SK-N-MC (cell line): ENCODE measurements around the gene PRKCG.

Source experiments
- EZH2 ChIP-seq: fragments of 200-600 bp; sonication (generic); IDR thresholded peaks from one replicate; pipeline ENCODE4 v1.6.1; 2017; ENCODE audit warnings: antibody characterized with exemption
- FOXP2 ChIP-seq: optimal IDR thresholded peaks from 2 replicates; pipeline ENCODE3; 2011; ENCODE audit warnings: mild to moderate bottlenecking, moderate library complexity; ENCODE audit not compliant: insufficient read depth; ENCODE audit errors: extremely low read length, control extremely low read depth
- POLR2AphosphoS5 ChIP-seq: IDR thresholded peaks from 2 replicates; pipeline ENCODE4 v1.6.1; 2012; ENCODE audit warnings: mild to moderate bottlenecking, low read depth, low read length, borderline replicate concordance

- TF ChIP-seq EZH2: no peak
- no peak for TF ChIP-seq POLR2AphosphoS5
- TF ChIP-seq FOXP2: no peak
Measured at GRCh38 chr19:53944933-53945332, 62.9 kb downstream of the PRKCG start.
